Measurements from ENCODE around the gene PKN2. TPM values are rescaled to one million over a fixed set of nuclear protein-coding genes. Genes with fewer than 3 reads are reported as not detected.

Gene PKN2
- total RNA-seq, 1 experiment from 2014 or later, result 32.5 TPM

- H3K27me3 ChIP-seq (ENCODE audit: insufficient read depth, low read length), result no peaks in the 10 kb centered on the region
- H4K8ac ChIP-seq (replicated peaks; ENCODE audit: insufficient read length, low read depth, low read length), result no peak overlapping the region
- H3K36me3 Mint-ChIP-seq (ENCODE audit: insufficient read depth in 1 of 3, low read depth in 3 of 3), result peaks cover 0 to 10% (median 10%) of the 10 kb centered on the region in 3 experiments; a peak in 4 of 7 replicates
- H3K4me1 ChIP-seq (ENCODE audit: insufficient read depth, low read length), result no peaks in the 10 kb centered on the region; the same call in 1 of the 2 replicates
- H3K14ac ChIP-seq (ENCODE audit: insufficient read depth, low read length), result no peak overlapping the region
- no peak overlapping the region for H2BK120ac ChIP-seq (ENCODE audit: low read depth, low read length, poor library complexity, severe bottlenecking)
- H2BK15ac ChIP-seq (ENCODE audit: low read depth, low read length), result no peak overlapping the region
- no peaks in the 10 kb centered on the region for H4K20me1 ChIP-seq (ENCODE audit: control insufficient read depth, insufficient read depth, insufficient read length)
- H3K18ac ChIP-seq (ENCODE audit: insufficient read length, low read depth, low read length), result no peak overlapping the region
- no peak overlapping the region for H2BK5ac ChIP-seq (ENCODE audit: insufficient read length, low read length)
- H2AK5ac ChIP-seq (ENCODE audit: insufficient read length, low read length), result no peak overlapping the region
- no peak overlapping the region for H3K27ac Mint-ChIP-seq
- no peak for TF ChIP-seq CTCF (conservative IDR thresholded peaks at IDR 0.05)
- H3K9ac ChIP-seq (ENCODE audit: extremely low read depth, insufficient read length, low read length), result no peak overlapping the region
- H3K56ac ChIP-seq (ENCODE audit: insufficient read length, low read depth, low read length), result no peak overlapping the region
- no peaks in the 10 kb centered on the region for H3K23me2 ChIP-seq (ENCODE audit: insufficient read length, low read depth, low read length, poor library complexity, severe bottlenecking)
- H3K23ac ChIP-seq (ENCODE audit: insufficient read length, low read depth, low read length), result no peak overlapping the region
- H2BK20ac ChIP-seq (ENCODE audit: low read depth, low read length, poor library complexity, severe bottlenecking), result no peak overlapping the region
- H2AFZ ChIP-seq (ENCODE audit: low read length), result no peak overlapping the region
- peaks cover 9% of the 10 kb centered on the region; the same call in 1 of the 2 replicates for H3K79me2 ChIP-seq (ENCODE audit: insufficient read depth, low read length)
- H2BK12ac ChIP-seq (ENCODE audit: insufficient read length, low read depth, low read length), result no peak overlapping the region
- no peaks in the 10 kb centered on the region for H3K27me3 Mint-ChIP-seq (ENCODE audit: low read depth)
- no peak overlapping the region for H3T11ph ChIP-seq (ENCODE audit: low read length)
- DNase-seq, result no peak
- H3K9me3 ChIP-seq (ENCODE audit: control insufficient read depth, low read depth, low read length), result no peaks in the 10 kb centered on the region
- H3K4me3 Mint-ChIP-seq, result no peak overlapping the region
- no peak overlapping the region for H4K5ac ChIP-seq (ENCODE audit: insufficient read length, low read depth, low read length)
- peaks cover 6% of the 10 kb centered on the region for H3K79me1 ChIP-seq (ENCODE audit: insufficient read depth, low read depth, low read length, poor library complexity, severe bottlenecking)
- no peak overlapping the region for H4K91ac ChIP-seq (ENCODE audit: insufficient read length, low read depth, low read length)
- H3K4me2 ChIP-seq (ENCODE audit: insufficient read depth, insufficient read length, low read length), result no peak overlapping the region
- H3K9me3 Mint-ChIP-seq, result no peaks in the 10 kb centered on the region
- H3K4ac ChIP-seq (ENCODE audit: low read depth, low read length), result no peak overlapping the region
- H3K27ac ChIP-seq (ENCODE audit: insufficient read length, low read depth, low read length), result no peak overlapping the region
- H3K4me1 Mint-ChIP-seq, result peaks cover 6 to 10% of the 10 kb centered on the region in 2 experiments; a peak in 3 of 4 replicates
These were observed 42.6 kb downstream of the PKN2 start for GRCh38 chr1:88726697-88727096.
